ENCODE results near the gene WDR4. TPM values are rescaled to one million over a fixed set of nuclear protein-coding genes. Genes with fewer than 3 reads are reported as not detected.
"Not testable (repeated sequence)": the region's sequence is repeated elsewhere in the genome, so short reads cannot be mapped to it uniquely, and the experiment has no call there.

Gene WDR4
- total RNA-seq, 1 experiment from 2014 or later = 17.6 TPM

DNA sequence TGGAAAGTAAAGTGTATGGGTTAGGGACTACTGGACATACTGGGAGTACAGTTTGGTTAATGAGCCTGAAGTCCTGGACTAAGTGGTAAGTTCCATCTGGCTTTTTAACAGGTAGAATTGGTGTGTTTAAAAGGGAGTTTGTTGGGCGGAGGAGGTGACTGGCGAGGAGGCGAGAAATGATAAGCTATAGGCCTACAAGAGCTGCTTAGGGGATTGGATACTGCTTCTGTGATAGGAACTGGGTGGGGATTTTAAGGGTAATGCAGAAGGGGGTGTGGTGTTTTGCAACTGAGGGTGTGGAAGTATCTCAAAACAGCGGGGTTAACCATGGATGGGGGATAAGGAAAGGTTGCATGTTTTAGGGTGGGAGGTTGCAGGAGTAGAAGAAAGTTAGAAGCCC lies 42.6 kb upstream of the WDR4 start:
- TF ChIP-seq EZH2 (IDR thresholded peaks at IDR 0.05; ENCODE audit: low read depth) = no peak
- TF ChIP-seq, protein P1, sequence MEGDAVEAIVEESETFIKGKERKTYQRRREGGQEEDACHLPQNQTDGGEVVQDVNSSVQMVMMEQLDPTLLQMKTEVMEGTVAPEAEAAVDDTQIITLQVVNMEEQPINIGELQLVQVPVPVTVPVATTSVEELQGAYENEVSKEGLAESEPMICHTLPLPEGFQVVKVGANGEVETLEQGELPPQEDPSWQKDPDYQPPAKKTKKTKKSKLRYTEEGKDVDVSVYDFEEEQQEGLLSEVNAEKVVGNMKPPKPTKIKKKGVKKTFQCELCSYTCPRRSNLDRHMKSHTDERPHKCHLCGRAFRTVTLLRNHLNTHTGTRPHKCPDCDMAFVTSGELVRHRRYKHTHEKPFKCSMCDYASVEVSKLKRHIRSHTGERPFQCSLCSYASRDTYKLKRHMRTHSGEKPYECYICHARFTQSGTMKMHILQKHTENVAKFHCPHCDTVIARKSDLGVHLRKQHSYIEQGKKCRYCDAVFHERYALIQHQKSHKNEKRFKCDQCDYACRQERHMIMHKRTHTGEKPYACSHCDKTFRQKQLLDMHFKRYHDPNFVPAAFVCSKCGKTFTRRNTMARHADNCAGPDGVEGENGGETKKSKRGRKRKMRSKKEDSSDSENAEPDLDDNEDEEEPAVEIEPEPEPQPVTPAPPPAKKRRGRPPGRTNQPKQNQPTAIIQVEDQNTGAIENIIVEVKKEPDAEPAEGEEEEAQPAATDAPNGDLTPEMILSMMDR (conservative IDR thresholded peaks at IDR 0.05) = no peak
- Histone ChIP-seq H3K4me3 (no peak overlapping the region), H2AFZ (no peak overlapping the region), H3F3A (ENCODE audit: insufficient read depth, low read depth) (no peaks in the 10 kb centered on the region), H3K36me3 (ENCODE audit: low read depth) (no peaks in the 10 kb centered on the region), H3K4me1 (replicated peaks; ENCODE audit: insufficient read depth) (peaks cover 8% of the 10 kb centered on the region), H3K27ac (no peak overlapping the region), H4K20me1 (ENCODE audit: insufficient read depth) (no peaks in the 10 kb centered on the region), H3K4me2 (no peak overlapping the region), H3K79me2 (ENCODE audit: low read depth) (no peaks in the 10 kb centered on the region), H3K9me3 (ENCODE audit: insufficient read depth, low read depth) (no peaks in the 10 kb centered on the region), H3K9me2 (ENCODE audit: insufficient read depth) (no peaks in the 10 kb centered on the region), H3K27me3 (ENCODE audit: insufficient read depth, low read depth) (no peaks in the 10 kb centered on the region)
- CTCF ChIA-PET = no interaction called here
- intact Hi-C loops (cut with micrococcal nuclease; ENCODE audit: unreplicated experiment) = no loop called here
- no peak for DNase-seq
- POLR2A ChIA-PET (ENCODE audit: unreplicated experiment) = no interaction called here
- BruUV-seq (replicated peaks) = no TSS peak

DNA sequence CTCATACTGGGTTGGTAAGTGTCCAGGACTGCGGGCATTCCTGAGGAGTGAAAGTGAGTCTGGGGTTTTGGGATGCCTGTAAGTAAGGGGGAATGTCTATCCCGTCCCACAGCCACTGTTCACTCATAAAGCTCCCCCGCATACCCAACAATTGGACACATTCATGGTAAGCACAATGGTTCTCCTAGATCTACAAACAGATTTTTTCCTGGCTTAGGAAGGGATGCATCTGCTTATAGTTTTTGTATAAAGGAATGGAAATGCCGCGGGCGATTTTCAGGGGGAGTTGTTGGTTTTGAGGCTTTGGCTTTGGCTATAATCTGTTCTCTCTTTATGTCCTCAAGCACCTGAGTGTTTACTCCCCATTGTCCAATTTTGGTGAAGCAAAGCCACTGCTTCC lies 39.0 kb upstream of the WDR4 start:
- no peaks in the 10 kb centered on the region for H3K27me3 ChIP-seq (ENCODE audit: insufficient read depth, low read depth)
- H3K9me3 ChIP-seq (ENCODE audit: insufficient read depth, low read depth) = no peaks in the 10 kb centered on the region
- no peaks in the 10 kb centered on the region for H3K4me1 ChIP-seq (replicated peaks; ENCODE audit: insufficient read depth)
- ChIA-PET POLR2A (ENCODE audit: unreplicated experiment) (no interaction called here), CTCF (no interaction called here)
- no peak overlapping the region for H3K4me3 ChIP-seq
- no peak overlapping the region for H2AFZ ChIP-seq
- no peaks in the 10 kb centered on the region for H3K79me2 ChIP-seq (ENCODE audit: low read depth)
- no peak for DNase-seq
- H3K9me2 ChIP-seq (ENCODE audit: insufficient read depth) = no peaks in the 10 kb centered on the region
- no peaks in the 10 kb centered on the region for H4K20me1 ChIP-seq (ENCODE audit: insufficient read depth)
- H3K36me3 ChIP-seq (ENCODE audit: low read depth) = no peaks in the 10 kb centered on the region
- no TSS peak for BruUV-seq (replicated peaks)
- TF ChIP-seq, protein P1 (conservative IDR thresholded peaks at IDR 0.05) = no peak
- no peak for TF ChIP-seq EZH2 (IDR thresholded peaks at IDR 0.05; ENCODE audit: low read depth)
- no peaks in the 10 kb centered on the region; the same call in 1 of the 2 replicates for H3F3A ChIP-seq (ENCODE audit: insufficient read depth, low read depth)
- H3K4me2 ChIP-seq = no peak overlapping the region
- intact Hi-C loops (cut with micrococcal nuclease; ENCODE audit: unreplicated experiment) = no loop called here
- no peak overlapping the region for H3K27ac ChIP-seq

DNA sequence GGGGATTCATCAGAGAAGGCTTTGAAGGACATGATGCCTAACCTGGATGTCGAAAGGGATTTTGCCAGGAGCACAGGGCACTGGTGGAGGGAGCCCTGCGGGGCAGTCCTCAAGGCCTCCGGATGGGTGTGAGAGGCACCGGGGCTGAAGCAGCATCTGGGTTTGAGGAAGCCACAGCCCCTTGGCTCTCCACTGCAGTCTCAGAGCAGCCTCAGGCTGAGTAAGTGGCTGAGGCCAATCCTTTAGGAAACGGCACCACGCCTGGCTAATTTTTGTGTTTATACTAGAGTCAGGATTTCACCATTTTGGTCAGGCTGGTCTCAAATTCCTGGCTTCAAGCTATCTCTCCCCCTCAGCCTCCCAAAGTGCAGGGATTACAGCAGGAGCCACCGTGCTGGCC lies 34.1 kb upstream of the WDR4 start:
- Histone ChIP-seq H3K4me3 (no peak overlapping the region), H3K4me2 (no peak overlapping the region), H3K36me3 (ENCODE audit: low read depth) (no peaks in the 10 kb centered on the region), H2AFZ (no peak overlapping the region), H3K9me3 (ENCODE audit: insufficient read depth, low read depth) (no peaks in the 10 kb centered on the region), H3K4me1 (replicated peaks; ENCODE audit: insufficient read depth) (no peaks in the 10 kb centered on the region), H3K27ac (no peak overlapping the region), H3K79me2 (ENCODE audit: low read depth) (no peaks in the 10 kb centered on the region), H3K9me2 (ENCODE audit: insufficient read depth) (no peaks in the 10 kb centered on the region), H3K27me3 (ENCODE audit: insufficient read depth, low read depth) (no peaks in the 10 kb centered on the region), H3F3A (ENCODE audit: insufficient read depth, low read depth) (no peaks in the 10 kb centered on the region; the same call in 1 of the 2 replicates), H4K20me1 (ENCODE audit: insufficient read depth) (no peaks in the 10 kb centered on the region)
- DNase-seq = no peak
- intact Hi-C loops (cut with micrococcal nuclease; ENCODE audit: unreplicated experiment) = no loop called here
- TF ChIP-seq EZH2 (IDR thresholded peaks at IDR 0.05; ENCODE audit: low read depth) = no peak
- TF ChIP-seq, protein P1 (conservative IDR thresholded peaks at IDR 0.05) = no peak
- ChIA-PET POLR2A (ENCODE audit: unreplicated experiment) (no interaction called here), CTCF (no interaction called here)
- no TSS peak for BruUV-seq (replicated peaks)

DNA sequence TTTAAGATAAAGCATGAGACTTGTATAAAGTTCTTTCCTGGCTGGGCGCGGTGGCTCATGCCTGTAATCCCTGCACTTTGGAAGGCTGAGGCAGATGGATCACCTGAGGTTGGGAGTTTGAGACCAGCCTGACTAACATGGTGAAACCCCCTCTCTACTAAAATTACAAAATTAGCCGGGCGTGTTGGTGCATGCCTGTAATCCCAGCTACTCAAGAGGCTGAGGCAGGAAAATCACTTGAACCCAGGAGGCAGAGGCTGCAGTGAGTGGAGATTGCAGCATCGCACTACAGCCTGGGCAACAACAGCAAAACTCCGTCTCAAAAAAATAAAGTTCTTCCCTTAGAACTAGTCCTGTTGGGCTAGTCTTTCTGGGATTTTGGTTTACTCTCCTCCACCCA lies 32.6 kb upstream of the WDR4 start:
- H3K79me2 ChIP-seq (ENCODE audit: low read depth); H3K4me2 ChIP-seq; POLR2A ChIA-PET (ENCODE audit: unreplicated experiment); H3K4me3 ChIP-seq; CTCF ChIA-PET; H3K9me2 ChIP-seq (ENCODE audit: insufficient read depth); intact Hi-C loops (cut with micrococcal nuclease; ENCODE audit: unreplicated experiment); H3K27me3 ChIP-seq (ENCODE audit: insufficient read depth, low read depth); DNase-seq; H3K9me3 ChIP-seq (ENCODE audit: insufficient read depth, low read depth); H3K27ac ChIP-seq; H4K20me1 ChIP-seq (ENCODE audit: insufficient read depth); H2AFZ ChIP-seq; H3F3A ChIP-seq (ENCODE audit: insufficient read depth, low read depth); H3K4me1 ChIP-seq (replicated peaks; ENCODE audit: insufficient read depth); BruUV-seq (replicated peaks); H3K36me3 ChIP-seq (ENCODE audit: low read depth): not testable (repeated sequence)

DNA sequence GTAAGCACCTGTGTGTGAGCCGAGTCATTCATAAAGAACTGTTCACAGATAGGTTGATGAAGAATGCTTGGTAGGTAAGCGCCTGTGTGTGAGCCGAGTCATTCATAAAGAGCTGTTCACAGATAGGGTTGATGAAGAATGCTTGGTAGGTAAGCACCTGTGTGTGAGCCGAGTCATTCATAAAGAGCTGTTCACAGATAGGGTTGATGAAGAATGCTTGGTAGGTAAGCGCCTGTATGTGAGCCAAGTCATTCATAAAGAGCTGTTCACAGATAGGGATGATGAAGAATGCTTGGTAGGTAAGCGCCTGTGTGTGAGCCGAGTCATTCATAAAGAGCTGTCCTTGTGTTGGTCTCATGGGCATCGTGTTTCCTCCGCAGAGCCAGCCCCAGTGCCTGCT lies 29.1 kb upstream of the WDR4 start:
- CTCF ChIA-PET = interaction anchor here (0.7 kb wide), 1 partner anchor 85 kb away, joined by 3 read pairs; no protein-coding TSS in a partner anchor
- not testable (repeated sequence) for H3K27me3 ChIP-seq (ENCODE audit: insufficient read depth, low read depth)

More for the DNA sequence above, 29.1 kb upstream of the WDR4 start:
- H3K4me2 ChIP-seq; H3K36me3 ChIP-seq (ENCODE audit: low read depth); H4K20me1 ChIP-seq (ENCODE audit: insufficient read depth); H3K4me3 ChIP-seq; intact Hi-C loops (cut with micrococcal nuclease; ENCODE audit: unreplicated experiment); H2AFZ ChIP-seq; H3K9me3 ChIP-seq (ENCODE audit: insufficient read depth, low read depth); H3K79me2 ChIP-seq (ENCODE audit: low read depth); H3F3A ChIP-seq (ENCODE audit: insufficient read depth, low read depth); H3K9me2 ChIP-seq (ENCODE audit: insufficient read depth); H3K4me1 ChIP-seq (replicated peaks; ENCODE audit: insufficient read depth); H3K27ac ChIP-seq; DNase-seq; BruUV-seq (replicated peaks): not testable (repeated sequence)
- POLR2A ChIA-PET (ENCODE audit: unreplicated experiment) = interaction anchor here (0.7 kb wide), 1 partner anchor 35 kb away, joined by 6 read pairs; no protein-coding TSS in a partner anchor
